HG03064 (cell line): ENCODE results near the gene TMEM95.

ENCODE experiments used
- ATAC-seq: cut with Tn5 transposase; IDR thresholded peaks from one replicate; pipeline ENCODE4 v1.9.1; 2021; ENCODE audit warnings: low read depth; ENCODE audit not compliant: unreplicated experiment

Gene TMEM95

GRCh38 chr17:7398612-7399011 is 43.7 kb downstream of the TMEM95 start:
- ATAC-seq, result no peak

GRCh38 chr17:7403043-7403726 is 48.2 kb downstream of the TMEM95 start:
- ATAC-seq, result no peak

GRCh38 chr17:7403727-7403976 is 48.7 kb downstream of the TMEM95 start:
- no peak for ATAC-seq

GRCh38 chr17:7403977-7404736 is 49.2 kb downstream of the TMEM95 start, which contains the start of gene TMEM256:
Gene TMEM256, minus strand, starts transcription at chr17:7404097. Its CDS starts 13 bp downstream, at chr17:7404084.
- ATAC-seq, result peak; percentile 81

- ATAC-seq, result peak; percentile 14
These were observed 49.9 kb downstream of the TMEM95 start for GRCh38 chr17:7404737-7405349.

GRCh38 chr17:7405350-7406234 is 50.6 kb downstream of the TMEM95 start:
- no peak for ATAC-seq

GRCh38 chr17:7406235-7406825 is 51.4 kb downstream of the TMEM95 start:
- no peak for ATAC-seq
